DOHH2 (cell line): ENCODE measurements around the gene LRP10.
A peak's percentile ranks its signal among the peaks of the same experiment; 100 is the strongest.

Experiments used
- H3F3A ChIP-seq: fragments of 200-600 bp; sonication (generic), shearing (Covaris generic); 2 replicates; pipeline ENCODE4 v1.6.0; 2016; ENCODE audit warnings: antibody characterized with exemption, mild to moderate bottlenecking; ENCODE audit not compliant: control insufficient read depth, insufficient read depth
- H3K27ac ChIP-seq: fragments of 200-600 bp; sonication (generic); 2 replicates; pipeline ENCODE4 v1.5.1; 2014; ENCODE audit warnings: low read depth, mild to moderate bottlenecking, low read length, moderate library complexity
- H3K27me3 ChIP-seq: fragments of 200-600 bp; sonication (generic); 2 replicates; pipeline ENCODE4 v1.6.1; 2014; ENCODE audit warnings: mild to moderate bottlenecking, low read length, mixed read lengths; ENCODE audit not compliant: control insufficient read depth
- H3K36me3 ChIP-seq: fragments of 200-600 bp; sonication (generic); 2 replicates; pipeline ENCODE4 v1.6.1; 2014; ENCODE audit warnings: mild to moderate bottlenecking, low read length, moderate library complexity, mixed read lengths; ENCODE audit not compliant: control insufficient read depth
- H3K4me1 ChIP-seq: fragments of 200-600 bp; sonication (generic); 2 replicates; pipeline ENCODE4 v1.6.1; 2014; ENCODE audit warnings: mild to moderate bottlenecking, low read length, mixed read lengths; ENCODE audit not compliant: control insufficient read depth
- H3K4me2 ChIP-seq: fragments of 200-600 bp; sonication (generic); 2 replicates; pipeline ENCODE4 v1.6.0; 2014; ENCODE audit warnings: mild to moderate bottlenecking, low read length, moderate library complexity
- H3K4me3 ChIP-seq: fragments of 200-600 bp; sonication (generic); 2 replicates; pipeline ENCODE4 v1.5.1; 2014; ENCODE audit warnings: mild to moderate bottlenecking, low read length, mixed read lengths
- H3K79me2 ChIP-seq: fragments of 200-600 bp; sonication (generic); 2 replicates; pipeline ENCODE4 v1.6.1; 2014; ENCODE audit warnings: mild to moderate bottlenecking, low read length, mixed read lengths; ENCODE audit not compliant: control insufficient read depth
- H3K9me2 ChIP-seq: fragments of 200-600 bp; sonication (generic); replicated peaks from 2 replicates; pipeline ENCODE4 v1.6.1; 2014; ENCODE audit warnings: mild to moderate bottlenecking, low read length, mixed read lengths; ENCODE audit not compliant: control insufficient read depth
- H3K9me3 ChIP-seq: fragments of 200-600 bp; sonication (generic); 2 replicates; pipeline ENCODE4 v1.6.1; 2014; ENCODE audit warnings: antibody characterized with exemption, low read length, mixed read lengths; ENCODE audit not compliant: control insufficient read depth, insufficient read depth
- H4K20me1 ChIP-seq: fragments of 200-600 bp; sonication (generic); 2 replicates; pipeline ENCODE4 v1.6.0; 2014; ENCODE audit warnings: low read depth, mild to moderate bottlenecking, antibody characterized with exemption, low read length, moderate library complexity; ENCODE audit not compliant: control insufficient read depth, insufficient read depth
- CTCF ChIP-seq: fragments of 200-600 bp; sonication (generic); IDR thresholded peaks from one replicate; pipeline ENCODE4 v1.5.1; 2014; ENCODE audit warnings: antibody characterized with exemption, mild to moderate bottlenecking, low read depth, low read length; ENCODE audit not compliant: poor library complexity, severe bottlenecking
- EZH2phosphoT487 ChIP-seq: fragments of 200-600 bp; sonication (generic); IDR thresholded peaks from 2 replicates; pipeline ENCODE4 v1.6.1; 2017; ENCODE audit warnings: borderline replicate concordance, mild to moderate bottlenecking, antibody characterized with exemption, low read length, moderate library complexity, mixed read lengths

LRP10 gene

GRCh38 chr14:22884738-22885523 is 13.4 kb downstream of the LRP10 start:
- TF ChIP-seq CTCF, result no peak
- TF ChIP-seq EZH2phosphoT487, result no peak
- Histone ChIP-seq H3K27ac (no peak overlapping the region), H3K4me1 (peaks cover 81% of the 10 kb centered on the region), H3K79me2 (no peaks in the 10 kb centered on the region), H3K27me3 (no peaks in the 10 kb centered on the region), H3K4me3 (no peak overlapping the region), H3K9me3 (no peaks in the 10 kb centered on the region), H3K36me3 (0 out of 2 replicates have a peak, but pooled peaks cover 2% of the 10 kb centered on the region), H4K20me1 (no peaks in the 10 kb centered on the region), H3F3A (peaks cover 35% of the 10 kb centered on the region), H3K9me2 (no peaks in the 10 kb centered on the region), H3K4me2 (no peak overlapping the region)

GRCh38 chr14:22885975-22886374 is 14.4 kb downstream of the LRP10 start:
- Histone ChIP-seq H3K79me2 (no peaks in the 10 kb centered on the region), H3K27me3 (no peaks in the 10 kb centered on the region), H4K20me1 (no peaks in the 10 kb centered on the region), H3K36me3 (0 out of 2 replicates have a peak, but pooled peaks cover 2% of the 10 kb centered on the region), H3K9me3 (no peaks in the 10 kb centered on the region), H3F3A (peaks cover 42% of the 10 kb centered on the region), H3K9me2 (no peaks in the 10 kb centered on the region), H3K4me2 (peak overlapping the region; percentile 94), H3K27ac (peak overlapping the region; percentile 96; the same call in 1 of the 2 replicates), H3K4me3 (peak overlapping the region; percentile 75), H3K4me1 (peaks cover 89% of the 10 kb centered on the region)
- TF ChIP-seq CTCF, result no peak
- TF ChIP-seq EZH2phosphoT487, result no peak

- no peaks in the 10 kb centered on the region for H3K9me3 ChIP-seq
- H3K4me2 ChIP-seq, result peak overlapping the region; percentile 94
- peaks cover 87% of the 10 kb centered on the region for H3K4me1 ChIP-seq
- peaks cover 38% of the 10 kb centered on the region for H3F3A ChIP-seq
- H3K27me3 ChIP-seq, result no peaks in the 10 kb centered on the region
- H4K20me1 ChIP-seq, result no peaks in the 10 kb centered on the region
- no peaks in the 10 kb centered on the region for H3K79me2 ChIP-seq
- no peaks in the 10 kb centered on the region for H3K9me2 ChIP-seq
- peak overlapping the region; percentile 75 for H3K4me3 ChIP-seq
- H3K27ac ChIP-seq, result peak overlapping the region; percentile 96
- H3K36me3 ChIP-seq, result 0 out of 2 replicates have a peak, but pooled peaks cover 2% of the 10 kb centered on the region
- TF ChIP-seq EZH2phosphoT487 (no peak), CTCF (peak; percentile 41)
Observed at GRCh38 chr14:22886500-22887259, 15.1 kb downstream of the LRP10 start.
